ENCODE measurements around the gene TECTA. TPM values are rescaled to one million over a fixed set of nuclear protein-coding genes. Genes with fewer than 3 reads are reported as not detected.
A peak's percentile ranks its signal among the peaks of the same experiment; 100 is the strongest.

Gene TECTA
- total RNA-seq, 1 experiment from 2014 or later: 0.41 TPM

- ChIA-PET CTCF (interaction anchor here (0.7 to 2.0 kb wide), 2 partner anchors 127 to 154 kb away, joined by 4 to 10 read pairs; no protein-coding TSS in a partner anchor), POLR2A (interaction anchor here (0.7 kb wide), 1 partner anchor 23 kb away, joined by 4 read pairs; no protein-coding TSS in a partner anchor)
- H3K27ac Mint-ChIP-seq (ENCODE audit: unreplicated experiment): peak overlapping the region; percentile 49
- H3K4me1 Mint-ChIP-seq (ENCODE audit: low read depth, unreplicated experiment): peaks cover 40% of the 10 kb centered on the region
- H3K36me3 Mint-ChIP-seq (ENCODE audit: insufficient read depth, unreplicated experiment): peaks cover 12% of the 10 kb centered on the region
- H3K9me3 Mint-ChIP-seq (ENCODE audit: unreplicated experiment): peaks cover 8% of the 10 kb centered on the region
- no peaks in the 10 kb centered on the region for H3K27me3 Mint-ChIP-seq (ENCODE audit: insufficient read depth, unreplicated experiment)
- Histone ChIP-seq H3K4me1 (peaks cover 29% of the 10 kb centered on the region), H3K4me3 (ENCODE audit: low read depth, low read length) (no peak overlapping the region), H3K27me3 (replicated peaks; ENCODE audit: control insufficient read depth, insufficient read depth, low read length) (no peaks in the 10 kb centered on the region), H3K9me3 (no peaks in the 10 kb centered on the region), H3K36me3 (ENCODE audit: control insufficient read depth, insufficient read depth, low read length) (0 out of 2 replicates have a peak, but pooled peaks cover 1% of the 10 kb centered on the region)
- H3K4me3 Mint-ChIP-seq (ENCODE audit: unreplicated experiment): no peak overlapping the region
- TF ChIP-seq, protein P1, sequence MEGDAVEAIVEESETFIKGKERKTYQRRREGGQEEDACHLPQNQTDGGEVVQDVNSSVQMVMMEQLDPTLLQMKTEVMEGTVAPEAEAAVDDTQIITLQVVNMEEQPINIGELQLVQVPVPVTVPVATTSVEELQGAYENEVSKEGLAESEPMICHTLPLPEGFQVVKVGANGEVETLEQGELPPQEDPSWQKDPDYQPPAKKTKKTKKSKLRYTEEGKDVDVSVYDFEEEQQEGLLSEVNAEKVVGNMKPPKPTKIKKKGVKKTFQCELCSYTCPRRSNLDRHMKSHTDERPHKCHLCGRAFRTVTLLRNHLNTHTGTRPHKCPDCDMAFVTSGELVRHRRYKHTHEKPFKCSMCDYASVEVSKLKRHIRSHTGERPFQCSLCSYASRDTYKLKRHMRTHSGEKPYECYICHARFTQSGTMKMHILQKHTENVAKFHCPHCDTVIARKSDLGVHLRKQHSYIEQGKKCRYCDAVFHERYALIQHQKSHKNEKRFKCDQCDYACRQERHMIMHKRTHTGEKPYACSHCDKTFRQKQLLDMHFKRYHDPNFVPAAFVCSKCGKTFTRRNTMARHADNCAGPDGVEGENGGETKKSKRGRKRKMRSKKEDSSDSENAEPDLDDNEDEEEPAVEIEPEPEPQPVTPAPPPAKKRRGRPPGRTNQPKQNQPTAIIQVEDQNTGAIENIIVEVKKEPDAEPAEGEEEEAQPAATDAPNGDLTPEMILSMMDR (IDR thresholded peaks at IDR 0.05; ENCODE audit: insufficient read depth in 1 of 2, low read depth in 1 of 2, low read length in 1 of 2, severe bottlenecking in 1 of 2, unreplicated experiment in 1 of 2): no peak
- peak in 1 of 2 experiments; percentile 21 for DNase-seq
- intact Hi-C loops (cut with micrococcal nuclease; ENCODE audit: unreplicated experiment): loop anchor here (1.0 to 2.0 kb wide), 3 partner anchors 21 to 45 kb away; no protein-coding TSS in a partner anchor
- TSS peak; percentile 92 for BruUV-seq (replicated peaks)
These were observed 32.9 kb upstream of the TECTA start for GRCh38 chr11:121067962-121068647.

- Histone ChIP-seq H3K27me3 (replicated peaks; ENCODE audit: control insufficient read depth, insufficient read depth, low read length) (no peaks in the 10 kb centered on the region), H3K4me1 (peaks cover 29% of the 10 kb centered on the region), H3K36me3 (ENCODE audit: control insufficient read depth, insufficient read depth, low read length) (no peaks in the 10 kb centered on the region), H3K9me3 (no peaks in the 10 kb centered on the region), H3K4me3 (ENCODE audit: low read depth, low read length) (no peak overlapping the region)
- Mint-ChIP-seq H3K27me3 (ENCODE audit: insufficient read depth, unreplicated experiment) (no peaks in the 10 kb centered on the region), H3K9me3 (ENCODE audit: unreplicated experiment) (peaks cover 8% of the 10 kb centered on the region), H3K27ac (ENCODE audit: unreplicated experiment) (peak overlapping the region; percentile 49), H3K4me1 (ENCODE audit: low read depth, unreplicated experiment) (peaks cover 40% of the 10 kb centered on the region), H3K36me3 (ENCODE audit: insufficient read depth, unreplicated experiment) (peaks cover 12% of the 10 kb centered on the region), H3K4me3 (ENCODE audit: unreplicated experiment) (peak overlapping the region; percentile 7)
- BruUV-seq (replicated peaks): no TSS peak
- DNase-seq: peak; percentile 15 to 48
- intact Hi-C loops (cut with micrococcal nuclease; ENCODE audit: unreplicated experiment): no loop called here
- TF ChIP-seq, protein P1 (IDR thresholded peaks at IDR 0.05; ENCODE audit: insufficient read depth in 1 of 2, low read depth in 1 of 2, low read length in 1 of 2, severe bottlenecking in 1 of 2, unreplicated experiment in 1 of 2): no peak
- CTCF ChIA-PET: interaction anchor here (2.0 kb wide), 1 partner anchor 126 kb away, joined by 10 read pairs; no protein-coding TSS in a partner anchor
- POLR2A ChIA-PET: no interaction called here
These were observed 32.3 kb upstream of the TECTA start for GRCh38 chr11:121068787-121069186.

GRCh38 chr11:121070951-121071845, 29.8 kb upstream of the TECTA start:
- no peaks in the 10 kb centered on the region for H3K27me3 Mint-ChIP-seq (ENCODE audit: insufficient read depth, unreplicated experiment)
- DNase-seq: no peak
- no peaks in the 10 kb centered on the region for H3K36me3 ChIP-seq (ENCODE audit: control insufficient read depth, insufficient read depth, low read length)
- peaks cover 29% of the 10 kb centered on the region for H3K4me1 ChIP-seq
- no peaks in the 10 kb centered on the region for H3K9me3 ChIP-seq
- H3K27ac Mint-ChIP-seq (ENCODE audit: unreplicated experiment): no peak overlapping the region
- intact Hi-C loops (cut with micrococcal nuclease; ENCODE audit: unreplicated experiment): no loop called here
- TF ChIP-seq, protein P1 (IDR thresholded peaks at IDR 0.05; ENCODE audit: insufficient read depth in 1 of 2, low read depth in 1 of 2, low read length in 1 of 2, severe bottlenecking in 1 of 2, unreplicated experiment in 1 of 2): no peak
- no peaks in the 10 kb centered on the region for H3K27me3 ChIP-seq (replicated peaks; ENCODE audit: control insufficient read depth, insufficient read depth, low read length)
- CTCF ChIA-PET: no interaction called here
- H3K4me3 Mint-ChIP-seq (ENCODE audit: unreplicated experiment): no peak overlapping the region
- H3K4me1 Mint-ChIP-seq (ENCODE audit: low read depth, unreplicated experiment): peaks cover 39% of the 10 kb centered on the region
- POLR2A ChIA-PET: no interaction called here
- no TSS peak for BruUV-seq (replicated peaks)
- no peaks in the 10 kb centered on the region for H3K9me3 Mint-ChIP-seq (ENCODE audit: unreplicated experiment)
- no peak overlapping the region for H3K4me3 ChIP-seq (ENCODE audit: low read depth, low read length)
- H3K36me3 Mint-ChIP-seq (ENCODE audit: insufficient read depth, unreplicated experiment): peaks cover 12% of the 10 kb centered on the region

Data from Caco-2 (cell line).